NCI-H2196 (cell line): ENCODE results near the gene CAPRIN1.

ENCODE experiments used
- DNase-seq: peaks from one replicate; lab custom pipeline; 2025; ENCODE audit not compliant: unreplicated experiment; lab: John Stamatoyannopoulos, UW

CAPRIN1 gene

DNA sequence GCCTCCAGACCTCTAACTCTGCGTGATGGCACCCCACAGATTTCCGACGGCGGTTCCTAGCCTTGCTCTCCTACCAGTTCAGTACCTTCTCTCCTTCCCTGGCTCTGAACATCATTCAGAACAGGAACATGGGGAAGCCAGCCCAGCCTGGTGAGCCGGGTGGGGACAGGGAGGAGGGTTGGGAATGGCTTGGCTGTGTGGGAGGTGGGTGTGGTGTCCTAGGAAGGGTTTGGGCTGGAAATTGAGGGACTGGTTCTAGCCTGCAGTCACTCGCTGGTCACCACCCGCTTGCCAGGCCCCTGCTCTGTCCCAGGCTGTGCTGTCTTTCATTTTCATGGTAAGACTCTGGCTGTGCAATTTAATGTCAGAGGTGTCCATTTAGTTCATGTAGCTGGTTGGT is 87.8 kb downstream of the CAPRIN1 start:
- DNase-seq: no peak

DNA sequence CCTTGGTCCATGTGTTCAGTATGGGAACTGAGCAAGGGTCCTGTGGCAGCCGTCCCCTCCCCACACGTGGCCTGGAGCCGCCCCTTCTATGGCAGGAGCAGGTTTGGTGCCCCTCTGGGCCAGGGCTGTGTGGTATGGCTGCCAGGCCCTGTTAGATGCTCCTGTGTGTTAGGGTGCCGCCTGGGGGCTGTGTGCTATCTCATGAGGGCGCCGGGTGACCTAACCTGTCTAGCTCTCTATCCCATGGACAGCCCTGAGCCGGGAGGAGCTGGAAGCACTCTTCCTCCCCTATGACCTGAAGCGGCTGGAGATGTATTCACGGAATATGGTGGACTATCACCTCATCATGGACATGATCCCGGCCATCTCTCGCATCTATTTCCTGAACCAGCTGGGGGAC is 88.6 kb downstream of the CAPRIN1 start:
- no peak for DNase-seq

DNA sequence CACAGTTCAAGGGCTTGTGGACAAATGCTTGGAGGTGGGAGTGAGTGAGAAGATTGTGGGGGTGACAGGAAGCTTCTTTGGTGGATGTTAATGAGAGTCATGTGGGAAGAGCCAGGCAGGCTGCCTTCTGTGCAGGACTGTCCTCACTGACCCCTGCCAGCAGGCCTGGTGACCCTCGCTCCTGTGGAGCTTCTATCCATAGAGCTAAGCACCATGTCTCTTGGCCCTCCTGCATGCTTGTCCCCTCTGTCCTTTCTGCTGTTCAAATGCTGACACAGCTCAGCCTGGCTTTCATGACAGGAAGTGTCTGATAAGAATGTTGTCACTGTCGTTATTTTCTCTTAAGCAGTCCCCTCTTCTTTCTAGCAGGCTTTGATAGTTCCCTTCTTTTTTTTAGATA is 91.5 kb downstream of the CAPRIN1 start:
- no peak for DNase-seq

DNA sequence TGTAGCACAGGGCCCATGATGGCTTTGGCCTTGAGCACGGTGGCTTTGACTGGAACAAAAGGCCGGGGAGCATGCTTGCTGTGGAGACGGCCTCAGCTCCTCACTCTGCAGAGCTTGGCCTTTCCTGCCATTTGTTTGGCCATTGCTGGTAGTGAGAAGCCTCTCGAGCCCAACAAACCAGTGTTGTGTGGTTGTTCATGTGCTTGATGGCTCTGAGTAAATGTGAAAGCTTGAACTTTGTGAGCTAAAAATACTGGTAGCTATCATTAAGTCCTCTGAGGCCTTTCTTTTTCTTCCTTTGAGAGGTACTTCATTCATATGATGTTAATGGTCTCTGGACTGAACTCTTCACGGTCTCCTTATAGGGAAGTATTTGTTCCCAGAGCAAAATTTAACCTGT is 93.5 kb downstream of the CAPRIN1 start:
- no peak for DNase-seq

DNA sequence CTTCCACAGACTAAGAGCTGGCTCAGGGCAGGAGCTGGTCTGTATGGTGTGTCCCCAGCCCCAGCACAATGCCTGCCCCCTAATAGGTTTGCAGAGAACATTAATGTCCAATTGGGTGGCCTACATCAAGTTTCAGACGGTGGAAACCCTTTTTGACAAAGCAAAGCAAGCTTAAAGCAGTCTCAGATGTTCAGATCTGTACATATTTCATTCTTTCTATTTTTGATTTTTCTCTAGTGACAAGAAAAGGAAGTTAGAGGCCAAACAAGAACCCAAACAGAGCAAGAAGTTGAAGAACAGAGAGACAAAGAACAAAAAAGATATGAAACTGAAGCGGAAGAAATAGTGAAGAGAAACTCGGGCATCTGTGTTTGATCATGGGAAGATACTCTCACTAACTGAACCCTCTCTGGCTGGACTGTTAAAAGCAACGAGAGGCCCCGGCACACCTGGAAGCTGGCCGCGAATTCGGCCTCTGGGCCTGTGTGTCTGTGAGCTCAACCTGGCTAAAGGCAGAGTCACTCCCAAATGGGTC is 94.4 kb downstream of the CAPRIN1 start:
- DNase-seq: no peak

DNA sequence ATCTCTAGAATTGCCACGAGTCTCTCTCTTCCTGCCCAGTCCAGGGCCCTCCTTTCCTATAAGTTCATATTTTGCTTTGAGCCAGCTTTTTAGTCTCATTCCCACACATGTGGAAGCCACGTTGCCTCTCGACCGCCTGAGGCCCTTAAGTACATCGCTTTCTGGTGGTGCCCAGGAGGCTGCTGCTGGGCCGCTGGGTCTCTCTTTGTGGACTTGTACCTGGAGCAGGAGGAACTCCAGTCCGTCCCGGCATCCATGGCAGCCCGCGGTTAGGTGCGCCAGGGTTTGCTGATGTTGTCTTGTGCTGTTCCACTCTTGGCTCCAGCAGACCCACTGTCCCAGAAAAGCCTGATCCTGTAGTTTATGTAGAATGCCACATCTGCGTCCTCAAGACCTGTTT is 94.9 kb downstream of the CAPRIN1 start:
- no peak for DNase-seq

DNA sequence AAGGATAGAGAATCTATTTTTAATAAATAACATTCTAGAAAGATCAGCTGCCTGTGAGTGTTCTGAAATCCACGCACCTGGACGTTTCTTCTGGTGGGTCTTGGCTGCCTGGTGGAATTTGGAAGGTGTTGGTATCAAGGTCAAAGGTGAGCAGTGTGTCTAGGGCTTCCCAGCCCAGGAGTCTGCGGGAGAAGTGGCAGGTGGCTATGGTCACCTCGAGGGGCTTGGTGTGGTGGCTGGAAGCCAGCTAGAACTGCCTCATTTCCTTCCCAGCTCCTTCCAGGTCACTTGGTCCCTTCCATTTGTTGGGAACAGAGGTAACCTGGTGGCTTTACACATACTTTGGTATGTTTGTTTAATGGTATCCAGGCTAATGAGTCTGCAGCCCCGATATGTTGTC is 95.3 kb downstream of the CAPRIN1 start:
- no peak for DNase-seq

DNA sequence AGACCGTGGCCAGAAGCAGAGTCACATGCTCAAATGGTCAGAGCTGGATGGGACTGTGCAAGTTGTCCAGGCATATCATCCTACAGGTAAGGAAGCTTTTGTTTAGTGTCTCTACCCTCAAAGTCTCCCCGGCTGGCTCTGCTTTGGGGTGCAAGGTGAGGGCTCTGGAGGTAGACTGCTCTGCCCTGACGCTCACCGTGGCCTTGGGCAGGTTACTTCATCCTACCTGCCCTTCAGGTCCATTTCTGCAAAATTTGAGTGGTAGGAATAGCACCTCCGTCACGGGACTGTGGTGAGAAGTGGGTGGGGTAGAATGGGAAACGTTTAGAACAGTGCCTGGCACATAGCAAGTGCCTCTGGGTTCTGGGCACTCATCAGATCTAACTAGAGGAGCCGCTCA is 96.0 kb downstream of the CAPRIN1 start:
- DNase-seq: no peak

DNA sequence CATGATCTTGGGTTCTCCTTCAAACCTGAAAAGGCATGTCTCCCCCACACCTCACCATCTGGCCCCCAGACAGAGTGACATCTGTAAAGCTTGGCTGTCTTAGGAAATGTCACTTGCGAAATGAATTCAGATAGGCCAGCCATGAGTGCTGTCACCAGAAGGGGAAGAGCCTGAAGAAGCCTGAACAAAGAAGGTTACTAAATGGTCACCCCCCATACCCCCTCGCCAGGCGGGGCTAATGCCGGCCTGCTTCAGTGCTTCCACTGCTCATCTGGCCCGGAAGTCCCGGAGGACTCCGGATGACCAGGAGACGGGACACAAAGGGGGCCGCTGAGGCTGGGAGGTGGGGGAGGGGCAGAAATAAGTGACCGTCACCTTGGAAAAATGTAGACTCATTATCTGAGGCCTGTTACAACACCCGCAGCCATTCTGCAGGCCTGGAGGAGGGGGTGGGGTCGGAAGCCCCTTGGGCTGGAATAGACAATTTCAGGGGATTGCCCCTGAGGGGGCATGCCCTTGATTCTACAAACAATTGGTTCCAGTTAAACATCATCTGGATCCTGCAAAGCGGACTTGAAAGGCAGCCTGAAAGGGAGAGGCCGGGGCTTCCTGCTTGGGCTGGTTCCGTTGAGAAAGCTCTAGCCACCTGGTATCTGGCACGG is 97.1 kb downstream of the CAPRIN1 start:
- DNase-seq: no peak

DNA sequence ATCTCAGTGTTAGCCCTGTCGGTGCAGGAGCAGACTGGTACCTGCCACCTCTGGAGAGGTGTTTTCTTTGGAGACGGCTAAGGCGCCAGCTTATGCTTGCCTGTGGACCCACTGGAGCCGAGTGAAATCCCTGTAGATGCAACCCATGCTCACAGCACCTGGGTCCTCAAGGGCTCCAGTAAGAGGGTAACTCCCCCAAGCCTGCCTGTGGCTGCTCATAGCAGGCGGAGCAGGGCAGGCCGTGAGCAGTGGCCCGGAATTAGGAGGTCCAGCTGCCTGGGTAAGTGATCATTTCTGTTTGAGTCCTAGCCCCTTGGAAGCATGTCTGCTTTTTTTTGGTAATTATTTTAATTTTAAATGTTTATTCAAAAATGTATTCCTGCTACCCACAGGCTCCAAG is 97.7 kb downstream of the CAPRIN1 start:
- DNase-seq: no peak

DNA sequence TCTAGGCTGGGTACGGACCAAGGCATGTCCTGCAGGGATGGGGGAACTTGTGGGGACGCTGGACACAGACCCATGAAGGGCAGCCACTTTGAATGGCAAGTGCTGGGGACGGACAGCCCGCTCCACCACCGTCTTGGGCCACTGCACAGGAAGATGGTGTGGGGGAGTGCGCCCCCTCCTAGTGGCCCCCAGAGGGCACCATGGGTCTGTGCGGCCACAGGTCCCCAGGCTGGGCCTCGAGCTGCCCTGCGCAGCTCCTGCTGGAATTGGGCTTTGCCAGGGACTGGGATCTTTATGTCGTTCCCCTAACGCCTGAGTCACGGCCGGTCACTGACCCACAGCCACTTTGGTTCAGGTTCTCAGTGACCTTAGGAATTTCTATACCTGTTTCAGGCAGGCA is 98.3 kb downstream of the CAPRIN1 start:
- DNase-seq: no peak

DNA sequence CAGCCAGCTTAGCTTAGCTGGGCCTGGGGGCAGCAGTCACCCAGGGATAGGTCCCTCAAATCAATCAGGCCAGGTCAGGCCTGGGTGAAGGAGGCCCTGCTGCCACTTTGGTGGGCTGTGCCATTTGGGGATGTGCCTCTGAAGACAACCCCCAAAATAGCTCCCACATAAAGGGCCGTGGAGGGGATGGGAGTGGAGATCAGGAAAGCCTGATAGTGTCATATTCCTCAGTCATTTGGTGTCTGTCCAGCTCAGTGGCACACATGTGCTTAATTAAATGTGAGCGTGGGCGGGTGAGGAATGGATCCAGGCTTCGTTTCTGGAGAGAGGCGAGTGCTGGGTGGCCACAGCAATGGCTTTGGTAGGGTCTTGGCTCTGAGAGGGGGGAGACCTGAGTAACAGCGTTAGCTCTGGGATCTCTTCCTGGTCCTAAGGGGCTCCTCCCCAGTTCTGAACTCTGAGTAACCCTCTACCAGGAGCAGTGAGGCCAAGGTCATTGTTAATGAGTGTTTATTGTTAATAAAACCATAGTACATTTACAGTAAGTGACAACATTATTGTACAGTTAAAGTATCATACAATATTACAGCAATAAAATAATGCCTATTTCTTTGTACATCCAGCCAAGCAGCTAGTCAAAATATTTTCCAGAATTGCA is 99.1 kb downstream of the CAPRIN1 start:
- DNase-seq: no peak
